Activated naive CD4-positive, alpha-beta T cell treated with anti-CD3 and anti-CD28 coated beads, Interleukin-2, amount 10 ng/mL, durations not matched to agents 7 days and 5 days (primary cell): ENCODE results near the gene DPP6.
"Not testable (repeated sequence)": the region's sequence is repeated elsewhere in the genome, so short reads cannot be mapped to it uniquely, and the experiment has no call there.

Experiments
- CTCF ChIA-PET: fragments of 350-600 bp; sonication (Branson Sonifier 250); formaldehyde crosslinking; loops from one replicate; lab custom pipeline; 2021; ENCODE audit warnings: antibody characterized with exemption; lab: Charles Lee
- DNase-seq: peaks from one replicate; pipeline ENCODE4 v3.0.0-alpha.2; 2020
- H3K27ac Mint-ChIP-seq: one replicate; pipeline ENCODE4 v1.8.0; 2021; ENCODE audit warnings: mild to moderate bottlenecking, moderate library complexity, mixed read lengths
- H3K27me3 Mint-ChIP-seq: one replicate; pipeline ENCODE4 v1.8.0; 2021; ENCODE audit warnings: mild to moderate bottlenecking, mixed read lengths
- H3K36me3 Mint-ChIP-seq: one replicate; pipeline ENCODE4 v1.8.0; 2021; ENCODE audit warnings: mixed read lengths
- H3K4me1 Mint-ChIP-seq: one replicate; pipeline ENCODE4 v1.8.0; 2021; ENCODE audit warnings: mixed read lengths
- H3K4me3 Mint-ChIP-seq: one replicate; pipeline ENCODE4 v1.8.0; 2021; ENCODE audit warnings: mild to moderate bottlenecking, moderate library complexity, mixed read lengths
- H3K9me3 Mint-ChIP-seq: one replicate; pipeline ENCODE4 v1.8.0; 2021; ENCODE audit warnings: mixed read lengths

The DPP6 gene

DNA sequence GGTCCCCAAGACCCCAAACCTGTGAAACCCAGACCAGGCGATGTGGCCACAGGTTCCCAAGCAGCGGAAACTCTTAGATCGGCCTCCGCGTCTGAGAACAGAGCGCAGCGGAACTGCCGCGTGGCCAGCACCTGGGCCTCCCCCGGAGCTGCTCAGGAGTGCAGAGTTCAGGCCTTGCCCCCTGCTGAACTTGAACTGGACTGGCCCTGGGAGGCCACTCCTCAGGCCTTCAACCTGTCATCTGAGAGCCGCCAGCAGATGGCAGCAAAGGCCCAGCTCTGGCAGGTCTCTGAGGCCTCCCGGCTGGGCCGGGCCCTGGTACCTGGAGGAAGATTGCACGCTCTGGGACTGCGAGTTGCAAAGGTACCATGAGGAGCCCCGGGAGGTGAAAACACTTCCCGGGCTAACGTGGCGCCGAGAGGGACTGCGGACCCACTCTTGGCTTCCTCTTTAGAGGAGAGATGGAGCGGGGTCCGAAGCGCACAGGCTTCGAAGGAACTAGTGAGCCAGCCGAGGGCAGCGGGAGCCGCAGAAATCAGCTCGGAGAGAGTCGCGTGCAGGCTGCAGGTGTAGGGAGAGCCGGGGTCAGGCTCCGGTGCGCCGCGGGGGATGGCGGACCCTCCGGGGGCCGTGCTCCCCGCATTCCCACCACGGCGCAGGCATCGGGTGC lies 861.6 kb downstream of the DPP6 start:
- DNase-seq = peak; percentile 91
- Mint-ChIP-seq H3K9me3 (peaks cover 6% of the 10 kb centered on the region), H3K27ac (no peak overlapping the region), H3K27me3 (peaks cover 34% of the 10 kb centered on the region), H3K4me3 (peak overlapping the region; percentile 57), H3K4me1 (peaks cover 4% of the 10 kb centered on the region), H3K36me3 (no peaks in the 10 kb centered on the region)
- CTCF ChIA-PET = interaction anchor here (0.8 to 4.2 kb wide), 14 partner anchors 9 to 467 kb away, joined by 3 to 16 read pairs (median 4); no protein-coding TSS in a partner anchor

DNA sequence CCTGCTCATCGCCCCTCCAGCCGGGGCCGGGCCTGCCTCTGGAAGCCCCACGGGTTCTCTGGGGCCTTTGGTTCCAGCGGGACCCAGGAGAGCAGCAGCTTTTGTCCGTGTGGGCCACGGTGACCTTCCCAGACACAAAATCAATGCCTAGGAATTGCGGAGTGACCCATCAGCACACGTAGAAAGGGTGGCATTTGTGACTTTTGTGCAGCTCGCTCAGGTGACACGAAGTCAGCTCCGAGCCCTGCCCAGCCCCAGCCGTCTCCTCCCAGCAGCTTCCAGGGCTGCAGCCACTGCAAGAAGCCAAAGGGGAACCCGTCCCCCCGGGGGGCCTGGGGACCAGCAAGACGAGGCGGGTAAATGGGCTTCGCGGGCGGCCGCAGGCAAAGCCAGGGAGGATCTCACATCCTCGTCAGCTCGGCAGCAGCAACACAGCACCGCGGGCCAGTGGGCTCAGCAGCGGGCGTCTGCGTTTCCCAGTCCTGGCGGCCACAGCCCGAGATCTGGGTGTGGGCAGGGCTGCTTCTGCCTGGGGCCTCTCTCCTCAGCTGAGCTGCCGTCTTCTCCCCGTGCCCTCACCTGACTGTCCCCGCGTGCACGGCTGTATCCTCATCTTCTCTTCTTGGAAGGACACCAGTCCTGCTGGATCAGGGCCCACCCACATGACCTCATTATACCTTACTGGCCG lies 862.3 kb downstream of the DPP6 start:
- Mint-ChIP-seq H3K27me3 (peaks cover 34% of the 10 kb centered on the region), H3K9me3 (peaks cover 6% of the 10 kb centered on the region), H3K4me3 (no peak overlapping the region), H3K27ac (no peak overlapping the region), H3K36me3 (no peaks in the 10 kb centered on the region), H3K4me1 (peaks cover 4% of the 10 kb centered on the region)
- DNase-seq = no peak
- CTCF ChIA-PET = interaction anchor here (0.7 to 4.2 kb wide), 14 partner anchors 9 to 466 kb away, joined by 3 to 16 read pairs (median 4); no protein-coding TSS in a partner anchor

DNA sequence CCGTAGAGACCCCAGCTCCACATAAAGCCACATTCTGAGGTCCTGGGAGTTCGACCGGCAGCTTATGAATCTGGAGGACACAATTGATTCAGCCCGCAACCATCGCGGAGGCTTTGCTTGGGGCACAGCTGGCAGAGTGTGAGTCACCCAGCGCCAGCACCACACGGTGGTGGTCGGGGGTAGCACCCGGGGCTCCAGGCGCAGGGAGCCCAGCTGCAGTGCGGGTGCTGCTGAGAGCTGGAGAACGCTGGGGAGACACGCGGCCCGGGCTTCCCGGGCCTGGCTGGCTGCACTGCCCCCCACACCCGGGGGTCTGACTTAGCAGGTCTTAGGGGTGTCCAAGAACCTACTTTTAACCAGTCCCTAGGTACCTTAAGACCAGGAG lies 862.8 kb downstream of the DPP6 start:
- Mint-ChIP-seq H3K4me3 (no peak overlapping the region), H3K27ac (no peak overlapping the region), H3K9me3 (peaks cover 6% of the 10 kb centered on the region), H3K27me3 (peaks cover 34% of the 10 kb centered on the region), H3K36me3 (no peaks in the 10 kb centered on the region), H3K4me1 (peaks cover 4% of the 10 kb centered on the region)
- DNase-seq = no peak
- CTCF ChIA-PET = interaction anchor here (0.7 to 4.2 kb wide), 8 partner anchors 9 to 443 kb away, joined by 3 to 16 read pairs (median 4); no protein-coding TSS in a partner anchor

DNA sequence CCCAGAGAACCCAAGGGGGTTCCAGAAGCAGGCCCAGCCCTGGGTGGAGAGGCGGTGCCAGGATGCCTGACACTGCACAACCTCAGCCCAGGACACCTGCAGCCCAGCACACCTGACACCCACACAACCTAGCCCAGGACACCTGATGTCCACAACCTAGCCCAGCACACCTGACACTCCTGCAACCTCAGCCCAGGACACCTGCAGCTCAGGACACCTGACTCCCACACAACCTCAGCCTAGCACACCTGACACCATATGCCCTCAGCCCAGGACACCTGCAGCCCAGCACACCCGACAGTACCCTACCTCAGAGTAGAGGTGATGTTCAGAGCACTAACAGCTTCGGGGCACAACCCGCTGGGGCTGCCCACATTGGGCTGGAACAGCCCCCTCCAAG lies 863.4 kb downstream of the DPP6 start:
- DNase-seq = no peak
- Mint-ChIP-seq H3K36me3 (no peaks in the 10 kb centered on the region), H3K9me3 (peaks cover 6% of the 10 kb centered on the region), H3K27ac (no peak overlapping the region), H3K27me3 (peaks cover 34% of the 10 kb centered on the region), H3K4me3 (no peak overlapping the region), H3K4me1 (peaks cover 4% of the 10 kb centered on the region)
- CTCF ChIA-PET = interaction anchor here (1.0 to 1.9 kb wide), 3 partner anchors 12 to 429 kb away, joined by 3 to 5 read pairs (median 3); no protein-coding TSS in a partner anchor

DNA sequence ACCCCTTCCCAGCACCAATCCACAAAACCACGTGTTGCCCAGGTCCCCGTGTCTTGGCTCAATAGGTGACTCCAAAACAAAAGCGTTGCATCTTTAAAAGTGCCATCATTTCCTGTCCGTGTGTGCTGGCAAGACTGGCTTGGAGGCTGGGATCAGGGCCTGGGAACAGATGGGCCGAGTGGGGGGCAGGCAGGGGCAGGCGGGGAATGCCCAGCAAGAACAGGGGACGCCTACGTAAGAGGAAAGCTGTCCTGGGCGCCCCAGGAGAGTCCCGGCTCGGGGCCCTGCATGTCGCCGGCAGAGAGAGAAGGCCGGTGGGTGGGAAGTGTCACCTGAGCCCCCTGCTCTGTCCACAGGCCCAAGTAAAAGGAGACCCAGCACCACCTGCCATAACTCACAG lies 864.2 kb downstream of the DPP6 start:
- no peaks in the 10 kb centered on the region for H3K36me3 Mint-ChIP-seq
- H3K27ac Mint-ChIP-seq = peak overlapping the region; percentile 28
- no peak for DNase-seq
- H3K4me3 Mint-ChIP-seq = no peak overlapping the region
- H3K4me1 Mint-ChIP-seq = peaks cover 4% of the 10 kb centered on the region
- CTCF ChIA-PET = interaction anchor here (1.1 kb wide), 1 partner anchor 428 kb away, joined by 3 read pairs; no protein-coding TSS in a partner anchor
- peaks cover 30% of the 10 kb centered on the region for H3K27me3 Mint-ChIP-seq
- H3K9me3 Mint-ChIP-seq = peaks cover under 1% of the 10 kb centered on the region

DNA sequence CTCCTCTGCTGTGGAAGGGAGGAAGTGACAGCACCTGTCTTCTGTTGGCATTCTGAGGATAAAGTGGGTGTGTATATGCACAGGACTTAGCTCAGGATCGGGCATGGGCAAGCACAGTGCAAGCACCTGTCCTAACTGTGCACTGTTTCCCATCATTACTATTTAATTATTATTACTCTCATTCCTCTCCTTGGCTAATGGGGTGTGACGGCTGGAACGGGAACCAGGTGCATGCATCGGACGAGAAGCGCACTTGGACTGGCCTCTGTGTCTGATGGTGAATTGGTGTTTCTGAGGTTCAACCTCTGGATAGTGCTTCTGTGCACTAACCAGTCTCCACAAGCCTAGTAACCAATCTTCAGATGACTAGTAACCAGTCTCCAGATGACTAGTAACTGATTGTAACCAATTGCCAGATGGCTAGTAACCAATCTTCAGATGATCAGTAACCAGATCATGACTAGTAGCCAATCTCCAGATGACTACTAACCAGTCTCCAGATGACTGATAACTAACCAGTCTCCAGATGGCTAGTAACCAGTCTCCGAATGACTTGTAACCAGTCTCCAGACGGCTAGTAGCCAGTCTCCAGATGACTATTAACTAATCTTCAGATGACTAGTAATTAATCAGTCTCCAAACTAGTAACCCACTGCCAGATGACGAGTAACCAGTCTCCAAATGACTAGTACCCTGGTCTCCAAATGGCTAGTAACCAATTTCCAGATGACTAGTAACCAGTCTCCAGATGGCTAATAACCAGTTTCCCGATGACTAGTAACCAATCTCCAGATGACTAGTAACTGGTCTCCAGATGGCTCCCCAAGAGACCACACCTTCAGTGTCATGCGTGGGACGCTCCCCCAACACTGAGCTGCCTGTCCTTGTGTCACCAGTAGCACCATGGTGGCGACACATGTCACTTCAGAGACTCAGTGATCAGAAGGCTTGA lies 864.9 kb downstream of the DPP6 start:
- peaks cover 30% of the 10 kb centered on the region for H3K27me3 Mint-ChIP-seq
- no peaks in the 10 kb centered on the region for H3K9me3 Mint-ChIP-seq
- no peak overlapping the region for H3K4me3 Mint-ChIP-seq
- CTCF ChIA-PET = interaction anchor here (1.1 kb wide), 1 partner anchor 427 kb away, joined by 3 read pairs; no protein-coding TSS in a partner anchor
- DNase-seq = no peak
- H3K27ac Mint-ChIP-seq = no peak overlapping the region
- H3K36me3 Mint-ChIP-seq = no peaks in the 10 kb centered on the region
- H3K4me1 Mint-ChIP-seq = peaks cover 4% of the 10 kb centered on the region

DNA sequence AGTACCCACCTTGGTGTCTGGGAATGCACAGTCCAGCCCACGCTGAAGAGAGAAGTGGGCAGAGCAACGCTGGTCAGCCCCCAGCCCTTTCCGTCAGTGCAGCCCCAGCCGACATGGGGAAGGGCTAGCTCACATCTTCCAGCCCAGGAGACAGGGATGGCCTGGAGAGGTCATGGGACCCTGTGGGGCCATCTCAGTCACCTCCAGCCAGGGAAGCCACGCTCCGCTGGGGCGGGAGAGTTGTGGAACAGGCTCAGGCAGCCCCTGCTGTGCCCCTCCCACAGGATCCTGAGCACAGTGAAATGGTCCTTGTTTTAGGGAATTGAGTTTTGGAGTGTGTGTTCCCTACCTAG lies 865.6 kb downstream of the DPP6 start:
- no peaks in the 10 kb centered on the region for H3K9me3 Mint-ChIP-seq
- no peak overlapping the region for H3K4me3 Mint-ChIP-seq
- no peak overlapping the region for H3K27ac Mint-ChIP-seq
- H3K4me1 Mint-ChIP-seq = peaks cover 4% of the 10 kb centered on the region
- no peak for DNase-seq
- H3K27me3 Mint-ChIP-seq = peaks cover 30% of the 10 kb centered on the region
- H3K36me3 Mint-ChIP-seq = no peaks in the 10 kb centered on the region
- CTCF ChIA-PET = no interaction called here

DNA sequence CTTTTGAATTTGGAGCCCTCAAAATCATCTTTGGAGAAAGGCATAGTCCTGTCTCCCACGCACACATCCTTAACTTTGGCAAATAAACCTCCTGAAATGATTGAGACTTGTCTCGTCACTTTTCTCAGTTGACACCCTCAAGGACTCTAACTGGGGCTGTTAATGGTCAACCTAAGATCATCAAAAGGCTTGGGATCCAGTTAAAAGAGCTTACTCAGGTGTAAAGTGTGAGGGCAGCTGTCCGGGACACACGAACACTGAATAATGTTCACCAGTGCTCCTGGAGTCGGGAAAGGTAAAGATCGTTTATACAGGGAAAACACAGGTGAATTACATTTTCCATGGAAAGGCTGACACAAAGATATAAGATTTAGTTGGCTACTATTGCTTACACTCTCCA lies 866.1 kb downstream of the DPP6 start:
- no peak overlapping the region for H3K27ac Mint-ChIP-seq
- no peak overlapping the region for H3K4me3 Mint-ChIP-seq
- H3K9me3 Mint-ChIP-seq = no peaks in the 10 kb centered on the region
- H3K27me3 Mint-ChIP-seq = peaks cover 30% of the 10 kb centered on the region
- H3K4me1 Mint-ChIP-seq = peaks cover 4% of the 10 kb centered on the region
- DNase-seq = no peak
- no peaks in the 10 kb centered on the region for H3K36me3 Mint-ChIP-seq
- CTCF ChIA-PET = no interaction called here

DNA sequence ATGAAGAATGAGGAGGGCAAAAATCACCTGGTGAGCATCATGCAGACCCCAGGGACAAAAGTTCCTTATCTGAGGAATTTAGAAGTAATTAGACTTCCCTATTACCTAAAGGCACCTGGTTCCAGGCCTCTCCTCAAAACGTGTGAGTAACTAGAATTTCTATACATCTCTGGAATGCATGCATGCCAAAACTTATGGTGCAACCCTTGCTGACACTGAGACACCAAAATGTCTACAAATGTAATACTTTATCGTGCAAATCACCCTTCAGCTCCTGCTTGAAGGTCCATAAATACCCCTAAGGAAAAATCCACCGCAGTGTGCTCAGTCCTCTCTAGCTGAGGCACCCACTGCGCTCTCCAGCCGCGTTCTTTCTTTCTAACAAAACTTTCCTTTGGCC lies 866.5 kb downstream of the DPP6 start:
- Mint-ChIP-seq H3K4me3 (no peak overlapping the region), H3K4me1 (peaks cover 3% of the 10 kb centered on the region), H3K9me3 (no peaks in the 10 kb centered on the region), H3K27ac (no peak overlapping the region), H3K36me3 (no peaks in the 10 kb centered on the region), H3K27me3 (peaks cover 27% of the 10 kb centered on the region)
- DNase-seq = no peak
- CTCF ChIA-PET = no interaction called here

DNA sequence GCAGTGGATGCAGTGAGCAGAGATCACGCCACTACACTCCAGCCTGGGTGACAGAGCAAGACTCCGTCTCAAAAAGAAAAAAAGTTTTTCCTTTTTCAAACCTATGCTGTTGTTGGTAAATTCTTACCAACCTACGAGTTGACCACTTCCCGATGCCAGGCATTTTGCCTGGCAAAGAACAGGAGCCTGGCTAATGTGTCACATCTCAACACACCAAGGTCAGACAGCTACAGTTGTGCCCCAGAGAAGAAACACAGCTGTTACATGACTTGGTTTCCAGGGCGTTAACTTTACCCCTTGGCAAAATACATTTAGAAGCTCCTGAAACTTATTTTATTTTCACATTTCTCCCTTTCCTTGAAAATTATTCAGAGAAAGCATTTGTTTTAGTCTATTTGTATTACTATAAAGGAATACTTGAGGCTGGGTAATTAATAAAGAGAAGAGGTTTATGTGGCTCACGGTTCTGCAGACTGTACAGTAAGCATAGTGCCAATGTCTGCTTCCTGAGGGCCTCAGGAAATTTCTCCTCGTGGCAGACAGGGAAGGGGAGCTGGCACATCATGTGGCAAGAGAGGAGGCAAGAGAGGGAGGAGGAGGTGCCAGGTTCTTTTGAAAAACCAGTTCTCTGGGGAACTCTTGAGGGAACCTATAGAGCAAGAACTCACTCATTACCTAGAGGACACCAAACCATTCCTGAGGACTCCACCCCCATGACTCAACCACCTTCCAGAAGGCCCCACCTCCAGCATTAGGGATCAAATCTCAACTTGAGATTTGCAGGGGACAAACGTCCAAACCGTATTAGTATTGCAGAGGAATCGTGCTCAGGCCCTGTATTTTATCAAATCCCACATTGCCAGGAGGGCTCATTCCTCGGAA lies 867.4 kb downstream of the DPP6 start:
- Mint-ChIP-seq H3K4me3 (no peak overlapping the region), H3K27me3 (peaks cover 18% of the 10 kb centered on the region), H3K4me1 (no peaks in the 10 kb centered on the region), H3K9me3 (no peaks in the 10 kb centered on the region), H3K36me3 (no peaks in the 10 kb centered on the region), H3K27ac (no peak overlapping the region)
- DNase-seq = no peak
- CTCF ChIA-PET = no interaction called here

DNA sequence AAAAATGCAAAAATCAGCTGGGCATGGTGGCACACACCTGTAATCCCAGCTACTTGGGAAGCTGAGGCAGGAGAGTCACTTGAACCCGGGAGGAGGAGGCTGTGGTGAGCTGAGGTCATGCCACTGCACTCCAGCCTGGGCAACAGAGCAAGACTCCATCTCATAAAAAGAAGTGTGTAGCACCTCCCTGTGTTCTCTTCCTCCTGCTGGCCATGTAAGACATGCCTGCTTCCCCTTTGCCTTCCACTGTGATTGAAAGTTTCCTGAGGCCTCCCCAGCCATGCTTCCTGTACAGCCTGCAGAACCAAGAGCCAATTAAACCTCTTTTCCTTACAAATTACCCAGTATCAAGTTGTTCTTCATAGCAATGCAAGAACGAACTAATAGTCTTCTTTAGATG lies 870.3 kb downstream of the DPP6 start:
- not testable (repeated sequence) for DNase-seq, H3K9me3 Mint-ChIP-seq, H3K27me3 Mint-ChIP-seq, H3K4me3 Mint-ChIP-seq, H3K4me1 Mint-ChIP-seq, H3K27ac Mint-ChIP-seq, H3K36me3 Mint-ChIP-seq
- CTCF ChIA-PET = interaction anchor here (0.5 to 2.3 kb wide), 5 partner anchors 9 to 423 kb away, joined by 3 to 16 read pairs (median 3); no protein-coding TSS in a partner anchor

DNA sequence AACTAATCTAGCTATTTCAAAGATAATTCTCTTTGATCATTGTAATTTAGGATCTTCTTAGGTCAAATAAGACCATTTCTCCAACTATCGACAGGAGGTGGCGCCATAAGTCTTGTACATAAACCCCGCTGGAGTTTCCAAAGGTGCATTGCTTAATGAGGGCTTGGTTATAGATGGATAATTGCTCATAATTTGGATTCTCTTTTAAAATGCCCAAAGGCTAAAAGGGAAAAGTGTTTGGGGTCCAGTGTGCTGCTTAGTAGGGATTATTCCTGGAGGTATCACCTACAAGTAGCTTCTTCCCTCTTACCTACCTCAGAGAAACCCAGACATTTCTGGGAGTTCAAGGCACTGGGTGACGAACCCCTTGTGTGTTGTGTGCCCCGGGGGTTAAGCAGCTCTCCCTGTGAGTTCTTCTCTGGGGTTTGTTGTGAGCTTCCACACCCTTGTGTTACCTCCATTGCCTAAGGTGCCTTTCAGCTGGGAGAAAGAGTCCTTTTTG lies 875.5 kb downstream of the DPP6 start:
- H3K4me3 Mint-ChIP-seq = peak overlapping the region; percentile 90
- peaks cover 4% of the 10 kb centered on the region for H3K36me3 Mint-ChIP-seq
- DNase-seq = peak; percentile 87
- H3K4me1 Mint-ChIP-seq = peaks cover 22% of the 10 kb centered on the region
- peaks cover 8% of the 10 kb centered on the region for H3K27me3 Mint-ChIP-seq
- no peaks in the 10 kb centered on the region for H3K9me3 Mint-ChIP-seq
- H3K27ac Mint-ChIP-seq = peak overlapping the region; percentile 97
- CTCF ChIA-PET = interaction anchor here (0.7 to 3.4 kb wide), 35 partner anchors 9 to 774 kb away, joined by 3 to 46 read pairs (median 4); partner anchors contain the start of genes PAXIP1 and RBM33
